GM21528 (cell line): ENCODE results near the gene EIF4EBP3.

ENCODE experiments used
- ATAC-seq: cut with Tn5 transposase; IDR thresholded peaks from one replicate; pipeline ENCODE4 v1.9.1; 2021; ENCODE audit warnings: mild to moderate bottlenecking, moderate library complexity; ENCODE audit not compliant: unreplicated experiment, low FRiP score

Gene EIF4EBP3

DNA sequence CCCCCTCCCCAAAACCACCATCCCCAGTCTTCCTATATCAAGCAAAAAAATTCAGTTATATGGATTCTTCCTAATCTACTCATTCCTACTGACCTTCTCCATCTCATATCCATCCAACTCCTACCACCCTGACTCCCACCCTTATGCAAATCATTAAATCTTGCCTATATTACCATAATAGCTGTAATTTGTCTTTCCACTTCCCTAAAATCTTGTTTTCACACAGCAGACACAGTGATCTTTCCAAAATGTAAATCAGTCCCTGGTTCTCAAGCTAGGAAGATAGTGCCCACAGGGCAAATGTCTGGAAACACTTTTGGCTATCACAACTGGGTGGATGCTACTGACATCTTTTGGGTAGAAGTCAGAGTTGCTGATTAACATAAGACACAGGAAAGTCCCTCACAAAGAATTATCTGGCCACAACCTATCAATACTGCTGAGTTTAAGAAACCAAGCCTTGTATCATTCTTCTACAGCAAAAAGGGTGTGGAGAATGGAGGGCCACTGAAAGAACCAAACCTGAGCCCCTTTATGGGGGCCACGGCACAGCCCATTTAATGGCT, 8.4 kb downstream of the EIF4EBP3 start:
- no peak for ATAC-seq

- no peak for ATAC-seq
These were observed 9.0 kb downstream of the EIF4EBP3 start for GRCh38 chr5:140556438-140556837.

DNA sequence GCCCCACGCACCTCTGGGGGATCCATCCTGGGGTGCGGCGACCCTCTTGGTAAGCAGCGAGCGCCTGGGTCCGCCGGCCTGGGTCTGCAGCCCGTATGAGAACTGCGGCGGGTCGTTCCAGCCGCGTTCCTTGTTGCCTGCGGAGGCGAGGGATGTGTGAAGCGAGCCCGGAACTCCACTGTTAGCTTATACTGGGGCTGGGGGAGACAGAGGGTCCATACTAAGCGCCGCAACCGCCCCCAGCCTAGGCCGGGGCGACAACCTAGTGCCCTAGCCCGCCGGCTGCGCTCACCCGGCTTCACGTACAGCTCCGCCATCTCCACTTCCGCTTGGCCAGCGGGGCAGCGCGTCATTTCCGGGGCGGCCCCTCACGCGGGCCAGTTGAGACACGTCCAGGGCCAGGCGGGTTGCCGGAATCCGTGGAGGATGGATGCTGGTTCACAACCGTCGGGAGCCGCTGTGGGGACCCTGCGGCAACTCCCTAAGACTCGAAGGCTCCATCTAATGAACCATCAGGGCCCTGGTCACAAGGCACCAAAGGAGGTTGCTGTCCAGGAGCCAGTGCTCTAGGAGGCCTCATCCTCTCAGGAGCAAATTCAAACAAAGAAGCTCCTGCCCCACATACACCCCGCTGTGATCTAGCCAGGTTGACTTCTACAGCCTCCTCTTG, 9.8 kb downstream of the EIF4EBP3 start, which contains the start of gene SRA1:
SRA1 (minus strand) TSS at position 338 of the 670 bp plus-strand sequence; CDS start at position 317, 21 bp downstream.
- ATAC-seq = peak; percentile 91

DNA sequence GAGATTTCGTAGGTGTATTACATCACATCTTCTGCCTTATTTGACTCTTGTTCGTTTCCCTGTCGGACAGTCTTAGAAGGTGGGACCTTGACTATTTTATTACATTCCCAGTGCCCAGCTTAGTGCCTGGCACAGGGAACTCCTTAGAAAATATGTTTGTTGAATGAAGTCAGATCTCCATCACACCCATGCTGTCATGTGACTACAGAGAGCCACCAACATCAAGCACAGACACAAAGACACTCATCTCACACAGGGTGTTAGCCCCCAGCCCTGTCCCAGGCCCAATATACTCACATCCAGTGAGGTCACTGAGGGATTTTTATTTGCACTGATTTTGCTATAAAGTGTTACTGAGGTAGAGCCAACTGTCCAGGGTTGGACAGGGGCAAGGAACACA, 10.5 kb downstream of the EIF4EBP3 start:
- no peak for ATAC-seq

GRCh38 chr5:140558542-140558941, 11.1 kb downstream of the EIF4EBP3 start:
- ATAC-seq = no peak

- ATAC-seq = no peak
These were observed 12.8 kb downstream of the EIF4EBP3 start for GRCh38 chr5:140560227-140560626.

DNA sequence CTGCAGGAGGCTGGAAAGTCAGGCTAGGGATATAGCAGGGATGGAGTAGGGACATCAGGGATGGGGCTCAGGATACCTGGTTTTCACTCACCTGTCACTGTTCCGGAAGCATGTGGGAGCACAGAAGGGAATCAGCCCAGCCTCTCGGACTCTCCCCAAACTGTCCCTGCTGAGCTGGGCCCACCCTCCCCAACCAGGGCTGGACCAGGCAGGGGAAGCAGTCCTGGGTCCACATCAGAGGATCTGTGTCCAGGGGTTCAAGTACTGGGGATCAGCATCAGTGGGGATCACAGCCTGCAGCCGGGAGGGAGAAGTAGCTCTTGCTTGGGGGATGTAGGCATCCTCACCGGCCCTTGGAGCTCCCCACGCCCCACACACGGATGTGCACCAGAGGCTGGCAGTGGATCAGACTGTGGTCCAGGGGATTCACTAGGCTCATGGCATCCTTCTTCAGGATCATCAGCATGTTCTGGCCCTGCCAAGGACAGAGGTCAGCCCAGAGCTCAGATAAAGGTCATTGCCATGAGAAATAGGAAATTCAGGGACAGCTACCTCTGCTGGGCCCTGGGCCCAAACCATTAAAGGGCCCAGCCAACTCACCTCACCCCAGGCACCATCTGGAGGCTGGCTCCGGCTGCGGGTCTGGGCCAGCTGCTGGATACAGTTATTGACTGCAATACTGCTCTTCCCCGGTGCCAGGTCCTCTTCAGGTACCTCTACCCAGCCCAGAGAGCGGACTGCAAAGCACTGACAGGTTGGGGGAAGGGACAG, 14.5 kb downstream of the EIF4EBP3 start:
- ATAC-seq = no peak

- ATAC-seq = no peak
These were observed 16.1 kb downstream of the EIF4EBP3 start for GRCh38 chr5:140563596-140563995.

DNA sequence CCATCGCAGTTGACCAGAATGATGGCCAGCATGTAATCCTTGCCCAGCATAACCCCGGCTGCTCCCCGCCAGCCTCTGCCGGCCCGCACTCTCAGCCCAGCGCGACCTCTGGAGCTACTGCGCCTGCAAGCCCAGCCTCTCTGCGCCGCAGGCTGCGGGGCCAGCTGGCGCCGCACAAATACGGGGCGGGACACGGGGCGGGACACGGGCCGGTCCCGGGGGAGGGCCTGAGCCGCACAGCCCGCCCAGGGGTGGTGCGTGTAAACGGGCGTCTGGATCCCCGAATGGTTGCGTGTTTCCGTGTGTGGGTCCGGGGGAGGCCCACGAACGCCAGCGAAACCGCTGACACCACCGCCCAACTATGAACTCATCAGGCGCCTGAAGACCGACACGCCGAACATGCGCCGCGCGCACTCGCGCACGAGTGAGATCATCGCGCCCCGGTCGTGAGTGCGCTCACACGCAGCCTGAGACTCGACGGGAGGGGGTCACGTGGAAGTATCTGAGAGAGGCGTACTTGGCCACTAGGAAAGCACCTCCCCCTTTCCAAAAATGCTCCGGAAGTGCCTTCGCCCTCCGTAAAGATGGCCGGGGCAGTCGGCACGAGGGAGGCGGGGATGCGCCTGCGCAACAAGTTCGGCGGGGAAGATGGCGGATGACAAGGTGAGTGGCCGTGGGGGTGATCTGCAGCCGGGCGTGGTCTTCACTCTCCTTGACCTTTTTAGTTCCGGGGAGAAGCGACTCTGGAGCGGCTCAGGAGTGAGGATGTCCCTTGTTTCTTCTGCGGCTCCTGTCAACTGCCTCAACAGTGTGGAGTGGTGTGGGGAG, 16.9 kb downstream of the EIF4EBP3 start, which contains the start of the genes APBB3 and SLC35A4:
APBB3 (minus strand) TSS at position 403 of the 828 bp plus-strand sequence; CDS start at position 50, 353 bp downstream.
SLC35A4 (plus strand) TSS at position 633 of the 828 bp plus-strand sequence. CDS start 2,342 bp downstream, outside the sequence.
- peak; percentile 86 for ATAC-seq

DNA sequence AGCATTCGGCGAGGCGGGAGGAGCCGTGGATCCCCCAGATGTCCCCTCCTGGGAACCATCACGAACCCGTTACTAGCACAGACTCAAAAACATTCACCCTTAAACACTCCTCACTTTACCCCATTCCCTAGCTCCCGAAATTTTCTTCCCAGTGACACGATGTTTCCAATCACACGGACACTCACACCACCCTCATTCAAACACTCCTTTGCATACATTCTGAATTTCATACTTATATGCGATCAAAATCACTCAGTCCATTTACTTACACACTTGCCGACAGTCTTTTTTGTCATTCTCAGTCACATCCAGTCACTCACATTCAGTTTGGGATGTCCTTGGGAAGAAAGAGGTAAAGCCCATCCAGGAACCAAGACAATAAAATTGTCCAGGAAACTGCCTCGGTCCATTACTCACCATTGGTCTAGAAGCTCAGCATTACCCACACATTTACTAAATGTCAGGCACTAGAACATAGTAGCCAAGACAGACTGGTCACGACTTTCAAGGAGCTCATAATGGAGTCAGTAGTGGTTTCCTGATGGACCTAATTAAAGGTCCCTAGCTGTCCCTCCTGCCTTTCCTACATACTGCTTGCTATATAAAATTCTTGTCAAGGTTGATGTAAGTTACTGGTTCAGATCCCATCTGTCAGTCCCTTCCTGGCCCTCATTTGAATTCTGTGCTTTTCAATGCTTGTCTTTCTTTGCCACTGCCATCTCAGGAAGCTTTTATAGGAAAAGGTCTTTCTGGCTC, 17.7 kb downstream of the EIF4EBP3 start:
- ATAC-seq = no peak

DNA sequence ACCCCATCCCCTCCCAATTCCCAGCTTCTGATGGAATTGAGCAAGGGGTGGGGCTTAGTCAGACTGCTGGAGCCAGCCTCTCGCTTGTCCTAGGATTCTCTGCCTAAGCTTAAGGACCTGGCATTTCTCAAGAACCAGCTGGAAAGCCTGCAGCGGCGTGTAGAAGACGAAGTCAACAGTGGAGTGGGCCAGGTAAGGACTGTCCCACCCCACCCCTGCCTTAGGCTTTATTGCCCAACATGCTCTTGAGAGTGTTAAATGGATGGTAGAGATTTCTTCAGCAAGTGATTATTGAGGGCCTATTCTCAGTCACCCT, 18.3 kb downstream of the EIF4EBP3 start:
- ATAC-seq = no peak

- no peak for ATAC-seq
These were observed 19.2 kb downstream of the EIF4EBP3 start for GRCh38 chr5:140566665-140567064.

DNA sequence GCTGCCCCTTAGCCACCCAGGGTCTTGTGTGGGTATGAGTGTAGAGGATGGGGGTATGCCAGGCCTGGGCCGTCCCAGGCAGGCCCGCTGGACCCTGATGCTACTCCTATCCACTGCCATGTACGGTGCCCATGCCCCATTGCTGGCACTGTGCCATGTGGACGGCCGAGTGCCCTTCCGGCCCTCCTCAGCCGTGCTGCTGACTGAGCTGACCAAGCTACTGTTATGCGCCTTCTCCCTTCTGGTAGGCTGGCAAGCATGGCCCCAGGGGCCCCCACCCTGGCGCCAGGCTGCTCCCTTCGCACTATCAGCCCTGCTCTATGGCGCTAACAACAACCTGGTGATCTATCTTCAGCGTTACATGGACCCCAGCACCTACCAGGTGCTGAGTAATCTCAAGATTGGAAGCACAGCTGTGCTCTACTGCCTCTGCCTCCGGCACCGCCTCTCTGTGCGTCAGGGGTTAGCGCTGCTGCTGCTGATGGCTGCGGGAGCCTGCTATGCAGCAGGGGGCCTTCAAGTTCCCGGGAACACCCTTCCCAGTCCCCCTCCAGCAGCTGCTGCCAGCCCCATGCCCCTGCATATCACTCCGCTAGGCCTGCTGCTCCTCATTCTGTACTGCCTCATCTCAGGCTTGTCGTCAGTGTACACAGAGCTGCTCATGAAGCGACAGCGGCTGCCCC, 19.8 kb downstream of the EIF4EBP3 start:
- no peak for ATAC-seq

DNA sequence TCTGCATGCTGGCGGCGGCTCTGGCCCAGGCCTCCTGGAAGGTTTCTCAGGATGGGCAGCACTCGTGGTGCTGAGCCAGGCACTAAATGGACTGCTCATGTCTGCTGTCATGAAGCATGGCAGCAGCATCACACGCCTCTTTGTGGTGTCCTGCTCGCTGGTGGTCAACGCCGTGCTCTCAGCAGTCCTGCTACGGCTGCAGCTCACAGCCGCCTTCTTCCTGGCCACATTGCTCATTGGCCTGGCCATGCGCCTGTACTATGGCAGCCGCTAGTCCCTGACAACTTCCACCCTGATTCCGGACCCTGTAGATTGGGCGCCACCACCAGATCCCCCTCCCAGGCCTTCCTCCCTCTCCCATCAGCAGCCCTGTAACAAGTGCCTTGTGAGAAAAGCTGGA, 20.4 kb downstream of the EIF4EBP3 start:
- ATAC-seq = no peak

DNA sequence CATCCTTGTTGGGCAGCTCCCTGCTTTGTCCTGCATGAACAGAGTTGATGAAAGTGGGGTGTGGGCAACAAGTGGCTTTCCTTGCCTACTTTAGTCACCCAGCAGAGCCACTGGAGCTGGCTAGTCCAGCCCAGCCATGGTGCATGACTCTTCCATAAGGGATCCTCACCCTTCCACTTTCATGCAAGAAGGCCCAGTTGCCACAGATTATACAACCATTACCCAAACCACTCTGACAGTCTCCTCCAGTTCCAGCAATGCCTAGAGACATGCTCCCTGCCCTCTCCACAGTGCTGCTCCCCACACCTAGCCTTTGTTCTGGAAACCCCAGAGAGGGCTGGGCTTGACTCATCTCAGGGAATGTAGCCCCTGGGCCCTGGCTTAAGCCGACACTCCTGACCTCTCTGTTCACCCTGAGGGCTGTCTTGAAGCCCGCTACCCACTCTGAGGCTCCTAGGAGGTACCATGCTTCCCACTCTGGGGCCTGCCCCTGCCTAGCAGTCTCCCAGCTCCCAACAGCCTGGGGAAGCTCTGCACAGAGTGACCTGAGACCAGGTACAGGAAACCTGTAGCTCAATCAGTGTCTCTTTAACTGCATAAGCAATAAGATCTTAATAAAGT, 21.1 kb downstream of the EIF4EBP3 start:
- no peak for ATAC-seq

GRCh38 chr5:140569197-140569596, 21.7 kb downstream of the EIF4EBP3 start:
- no peak for ATAC-seq

DNA sequence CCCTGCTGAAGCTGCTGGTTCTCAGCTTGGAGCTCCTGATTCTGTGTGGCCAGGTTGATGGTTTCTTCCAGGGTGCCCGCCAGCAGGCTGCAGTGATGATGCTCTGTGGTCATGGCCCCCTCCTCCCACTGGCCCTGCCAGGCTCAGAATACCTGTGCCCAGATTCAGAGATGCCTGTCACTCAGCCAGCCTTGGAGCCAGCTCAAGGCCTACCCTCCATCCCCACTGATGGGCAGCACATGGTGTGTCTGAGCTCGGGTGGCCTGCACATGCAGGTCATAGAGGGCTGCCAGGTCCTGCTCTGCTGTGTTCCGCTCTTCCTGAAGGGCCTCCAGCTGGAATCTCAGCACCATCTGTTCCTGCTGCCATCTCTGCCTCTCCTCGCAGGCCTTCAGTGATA, 22.6 kb downstream of the EIF4EBP3 start:
- no peak for ATAC-seq

GRCh38 chr5:140570488-140570887, 23.0 kb downstream of the EIF4EBP3 start:
- ATAC-seq = no peak

- ATAC-seq = no peak
These were observed 23.6 kb downstream of the EIF4EBP3 start for GRCh38 chr5:140571105-140571504.
